ENCODE measurements around the gene RXRB. TPM values are rescaled to one million over a fixed set of nuclear protein-coding genes. Genes with fewer than 3 reads are reported as not detected.

RXRB gene
- total and polyA plus RNA-seq, 2 donors (not counting 3 experiments of a cell fraction or from before 2014, with no cell fraction given) = 43.4 to 44.4 TPM

GRCh38 chr6:33217681-33218080, 17.2 kb upstream of the RXRB start:
- ChIA-PET POLR2A (no interaction called here), CTCF (interaction anchor here (0.9 kb wide), 1 partner anchor 31 kb away, joined by 4 read pairs; no protein-coding TSS in a partner anchor)
- DNase-seq (ENCODE audit: low read depth, low spot score) (no peak), FAIRE-seq (no peak)
- BruUV-seq (replicated peaks) = no TSS peak
- intact Hi-C loops (cut with micrococcal nuclease) (no loop called here), dilution Hi-C loops (cut with MboI; ENCODE audit: extremely low pct_ligation_motif_present, low sequenced_read_pairs) (no loop called here)
- no peak overlapping the region for H3K9ac ChIP-seq (replicated peaks; ENCODE audit: extremely low read depth, insufficient read depth, low read length)
- no peaks in the 10 kb centered on the region for H3K9me3 ChIP-seq (replicated peaks; ENCODE audit: control insufficient read depth, insufficient read depth, low read length)
- peaks cover 3 to 17% of the 10 kb centered on the region in 2 experiments for H3K27me3 ChIP-seq (ENCODE audit: control insufficient read depth in 2 of 2, insufficient read depth in 2 of 2, low read length in 2 of 2)
- no peak overlapping the region for H3K4me3 ChIP-seq (replicated peaks in 1 of 3; ENCODE audit: insufficient read depth in 1 of 3, low read depth in 1 of 3, low read length in 3 of 3)
- no peak for TF ChIP-seq POLR2AphosphoS5 (IDR thresholded peaks at IDR 0.05; ENCODE audit: insufficient read depth, low read depth, low read length)
- TF ChIP-seq EZH2 (IDR thresholded peaks at IDR 0.05; ENCODE audit: borderline replicate concordance, low read depth, low read length, severe bottlenecking) = no peak
- no peak for TF ChIP-seq FOS (IDR thresholded peaks at IDR 0.05; ENCODE audit: borderline replicate concordance, insufficient read depth, low read length)
- no peak for TF ChIP-seq CTCF (IDR thresholded peaks at IDR 0.05; ENCODE audit: extremely low read depth in 1 of 2, insufficient read depth in 1 of 2, low read depth in 1 of 2, low read length in 2 of 2)
- TF ChIP-seq MAX (IDR thresholded peaks at IDR 0.05; ENCODE audit: insufficient read depth, insufficient read length) = no peak
- no peak for TF ChIP-seq JUN (IDR thresholded peaks at IDR 0.05; ENCODE audit: borderline replicate concordance, insufficient read depth, insufficient read length, low read depth)
- TF ChIP-seq GATA2 (IDR thresholded peaks at IDR 0.05; ENCODE audit: insufficient read depth, insufficient read length, low read depth, low read length) = no peak
- no peak for TF ChIP-seq MYC (IDR thresholded peaks at IDR 0.05; ENCODE audit: low read depth, low read length)
- no peak for TF ChIP-seq POLR2A (IDR thresholded peaks at IDR 0.05; ENCODE audit: low read depth, low read length)
- peaks cover 6% of the 10 kb centered on the region for H3K4me1 ChIP-seq (ENCODE audit: control insufficient read depth, extremely low read depth, insufficient read depth, low read length)
- no peak overlapping the region for H2AFZ ChIP-seq (ENCODE audit: low read depth, low read length)
- no peak overlapping the region for H3K27ac ChIP-seq (ENCODE audit: insufficient read depth, low read depth, low read length)
- no peaks in the 10 kb centered on the region for H3K36me3 ChIP-seq (ENCODE audit: control insufficient read depth in 2 of 2, extremely low read depth in 1 of 2, insufficient read depth in 2 of 2, low read length in 2 of 2)
- H3K79me2 ChIP-seq (ENCODE audit: control insufficient read depth, insufficient read depth, low read length) = no peaks in the 10 kb centered on the region
- H4K20me1 ChIP-seq (replicated peaks; ENCODE audit: control insufficient read depth, extremely low read depth, insufficient read depth, low read length) = no peaks in the 10 kb centered on the region
- no peak overlapping the region for H3K4me2 ChIP-seq (ENCODE audit: insufficient read depth, low read length)
- H3K9me1 ChIP-seq (replicated peaks; ENCODE audit: control insufficient read depth, extremely low read depth, insufficient read depth, low read length) = no peaks in the 10 kb centered on the region
